Hematopoietic multipotent progenitor cell treated with erythropoietin and hydrocortisone succinate and interleukin-3 and kit ligand, for 17 days (in vitro differentiated cells): ENCODE measurements around the gene ACTN1.
"Not testable (repeated sequence)": the region's sequence is repeated elsewhere in the genome, so short reads cannot be mapped to it uniquely, and the experiment has no call there.

Experiments
- DNase-seq: peaks from one replicate; pipeline ENCODE4 v3.0.0-alpha.2; 2015; ENCODE audit warnings: low spot score

The ACTN1 gene

GRCh38 chr14:68986926-68987652 lies 8.0 kb upstream of the ACTN1 start:
- DNase-seq = no peak

- DNase-seq = no peak
Measured at GRCh38 chr14:68986225-68986624, 7.1 kb upstream of the ACTN1 start.

GRCh38 chr14:68984686-68985085 lies 5.6 kb upstream of the ACTN1 start:
- DNase-seq = no peak

- DNase-seq = no peak
Measured at GRCh38 chr14:68983191-68983590, 4.1 kb upstream of the ACTN1 start.

- no peak for DNase-seq
Measured at GRCh38 chr14:68982581-68982980, 3.5 kb upstream of the ACTN1 start.

- no peak for DNase-seq
Measured at GRCh38 chr14:68981539-68981976, 2.5 kb upstream of the ACTN1 start.

GRCh38 chr14:68981139-68981538 lies 2.0 kb upstream of the ACTN1 start:
- DNase-seq = no peak

GRCh38 chr14:68979722-68980451 lies 785 bp upstream of the ACTN1 start:
- DNase-seq = no peak

GRCh38 chr14:68978172-68978911 lies 760 bp downstream of the ACTN1 start:
- DNase-seq = no peak

- no peak for DNase-seq
Measured at GRCh38 chr14:68977718-68978171, 1.4 kb downstream of the ACTN1 start.

GRCh38 chr14:68977180-68977717 lies 1.9 kb downstream of the ACTN1 start:
- DNase-seq = no peak

- DNase-seq = no peak
Measured at GRCh38 chr14:68976160-68977067, 2.7 kb downstream of the ACTN1 start.

- no peak for DNase-seq
Measured at GRCh38 chr14:68975667-68976066, 3.4 kb downstream of the ACTN1 start.

GRCh38 chr14:68974759-68975347 lies 4.2 kb downstream of the ACTN1 start:
- no peak for DNase-seq

GRCh38 chr14:68973639-68974038 lies 5.5 kb downstream of the ACTN1 start:
- no peak for DNase-seq

- DNase-seq = not testable (repeated sequence)
Measured at GRCh38 chr14:68973219-68973565, 5.9 kb downstream of the ACTN1 start.

GRCh38 chr14:68972507-68973218 lies 6.4 kb downstream of the ACTN1 start:
- no peak for DNase-seq

GRCh38 chr14:68971411-68972035 lies 7.6 kb downstream of the ACTN1 start:
- no peak for DNase-seq

- no peak for DNase-seq
Measured at GRCh38 chr14:68970736-68971135, 8.4 kb downstream of the ACTN1 start.

GRCh38 chr14:68970038-68970612 lies 9.0 kb downstream of the ACTN1 start:
- DNase-seq = no peak
